Measurements from ENCODE around the gene SLFN12.

GRCh38 chr17:35429702-35430101, 2.6 kb downstream of the SLFN12 start:
- TF ChIP-seq EZH2 (IDR thresholded peaks at IDR 0.05; ENCODE audit: borderline replicate concordance, low read depth, low read length, poor library complexity, severe bottlenecking) (no peak), CTCF (conservative IDR thresholded peaks at IDR 0.05; ENCODE audit: low read depth, low read length) (no peak)
